H1 (cell line): Measurements from ENCODE around the gene ARHGAP26. TPM values are rescaled to one million over a fixed set of nuclear protein-coding genes. Genes with fewer than 3 reads are reported as not detected.
A peak's percentile ranks its signal among the peaks of the same experiment; 100 is the strongest.

Source experiments
- CTCF ChIA-PET: fragments of 300-600 bp; sonication (Branson Sonifier 250); formaldehyde crosslinking; loops from one replicate; lab custom pipeline; 2021; ENCODE audit not compliant: partially characterized antibody; lab: Charles Lee
- POLR2A ChIA-PET: fragments of 300-600 bp; sonication (Branson Sonifier 250); formaldehyde crosslinking; loops from one replicate; lab custom pipeline; 2021; ENCODE audit warnings: inconsistent platforms; ENCODE audit not compliant: partially characterized antibody; lab: Charles Lee
- DNase-seq, 2 experiments: peaks; one replicate each; pipeline versions ENCODE4 v3.0.0 to v3.0.0-alpha.2; 2010 to 2022; ENCODE audit warnings: low spot score in 2 of 2, low read depth in 1 of 2, mixed read lengths in 1 of 2
- FAIRE-seq: peaks from 2 replicates; lab custom pipeline; 2011; peaks lifted over from hg19 to GRCh38; lab: Jason Lieb, UNC
- H2AFZ ChIP-seq: 2 replicates; pipeline ENCODE4 v1.8.1; 2012; ENCODE audit warnings: low read length, inconsistent platforms
- H2AK5ac ChIP-seq: 2 replicates; pipeline ENCODE4 v1.6.1; 2013; ENCODE audit warnings: low read depth, low read length
- H2BK120ac ChIP-seq: replicated peaks from 2 replicates; pipeline ENCODE3; 2013; ENCODE audit warnings: low read depth, low read length, inconsistent platforms
- H2BK12ac ChIP-seq: 2 replicates; pipeline ENCODE4 v1.6.1; 2013; ENCODE audit warnings: low read depth, low read length
- H2BK15ac ChIP-seq: 2 replicates; pipeline ENCODE4 v1.6.1; 2013; ENCODE audit warnings: low read length
- H2BK20ac ChIP-seq: 2 replicates; pipeline ENCODE4 v1.6.1; 2013; ENCODE audit warnings: low read length
- H2BK5ac ChIP-seq: 2 replicates; pipeline ENCODE4 v1.6.1; 2013; ENCODE audit warnings: low read depth, low read length
- H3K14ac ChIP-seq: 2 replicates; pipeline ENCODE4 v1.6.1; 2013; ENCODE audit warnings: inconsistent platforms; ENCODE audit not compliant: insufficient read length
- H3K18ac ChIP-seq: 2 replicates; pipeline ENCODE4 v1.6.1; 2013; ENCODE audit warnings: low read length; ENCODE audit errors: extremely low read depth
- H3K23ac ChIP-seq: 2 replicates; pipeline ENCODE4 v1.6.1; 2013; ENCODE audit warnings: inconsistent platforms; ENCODE audit not compliant: insufficient read length
- H3K23me2 ChIP-seq: 2 replicates; pipeline ENCODE4 v1.6.1; 2013; ENCODE audit warnings: low read depth, low read length
- H3K27ac ChIP-seq: 2 replicates; pipeline ENCODE4 v1.6.1; 2011; ENCODE audit warnings: low read depth, low read length, inconsistent platforms
- H3K27me3 ChIP-seq, 4 experiments: replicated peaks in 1 of 4; 1 replicate in 1 of 4; 2 replicates in 3 of 4; pipeline versions ENCODE4 v1.6.1 to v1.8.1; 2011 to 2013; ENCODE audit warnings: low read length in 3 of 4, mild to moderate bottlenecking in 3 of 4, inconsistent platforms in 2 of 4, mixed read lengths in 2 of 4, moderate library complexity in 1 of 4; ENCODE audit not compliant: control insufficient read depth in 3 of 4, insufficient read depth in 3 of 4; ENCODE audit errors: extremely low read depth in 1 of 4
- H3K36me3 ChIP-seq, 4 experiments: 2 replicates each; pipeline versions ENCODE4 v1.6.1 to v1.8.1; 2011 to 2013; ENCODE audit warnings: mild to moderate bottlenecking in 4 of 4, low read length in 3 of 4, moderate library complexity in 2 of 4, control low read depth in 1 of 4, inconsistent platforms in 1 of 4; ENCODE audit not compliant: insufficient read depth in 4 of 4, control insufficient read depth in 2 of 4
- H3K4ac ChIP-seq: replicated peaks from 2 replicates; pipeline ENCODE3; 2013; ENCODE audit warnings: low read length, low read depth, mixed read lengths, inconsistent platforms; ENCODE audit not compliant: insufficient read length
- H3K4me1 ChIP-seq, 4 experiments: replicated peaks in 1 of 4; 1 replicate in 1 of 4; 2 replicates in 3 of 4; pipeline versions ENCODE4 v1.6.1 to v1.8.1; 2011 to 2013; ENCODE audit warnings: low read length in 3 of 4, inconsistent platforms in 2 of 4, mixed read lengths in 1 of 4; ENCODE audit not compliant: insufficient read depth in 4 of 4, control insufficient read depth in 3 of 4
- H3K4me2 ChIP-seq, 2 experiments: 2 replicates each; pipeline versions ENCODE4 v1.6.1 to v1.8.1; 2011 to 2013; ENCODE audit warnings: low read depth in 2 of 2, low read length in 2 of 2, control low read depth in 1 of 2, inconsistent platforms in 1 of 2, mild to moderate bottlenecking in 1 of 2; ENCODE audit not compliant: insufficient read depth in 1 of 2
- H3K4me3 ChIP-seq, 4 experiments: fragments of 200-600, 300-600 bp in 1 of 4; sonication (generic), shearing (Covaris generic), sonication (Bioruptor Twin) in 1 of 4; 2 replicates each; pipeline versions ENCODE4 v1.5.1 to v1.8.1; 2011 to 2016; ENCODE audit warnings: low read length in 4 of 4, low read depth in 3 of 4, control low read depth in 2 of 4, inconsistent platforms in 2 of 4, mild to moderate bottlenecking in 2 of 4, mixed read lengths in 1 of 4, moderate library complexity in 1 of 4; ENCODE audit not compliant: insufficient read depth in 2 of 4; ENCODE audit errors: extremely low read depth in 1 of 4
- H3K56ac ChIP-seq: replicated peaks from 2 replicates; pipeline ENCODE3; 2013; ENCODE audit warnings: low read depth, mild to moderate bottlenecking, mixed read lengths, low read length, inconsistent platforms; ENCODE audit not compliant: insufficient read length
- H3K79me1 ChIP-seq: 2 replicates; pipeline ENCODE4 v1.6.1; 2013; ENCODE audit warnings: low read depth, low read length, control low read depth
- H3K79me2 ChIP-seq, 2 experiments: 2 replicates each; pipeline versions ENCODE4 v1.6.1 to v1.8.1; 2012 to 2013; ENCODE audit warnings: low read length in 2 of 2, mild to moderate bottlenecking in 2 of 2, inconsistent platforms in 1 of 2; ENCODE audit not compliant: insufficient read depth in 2 of 2, control insufficient read depth in 1 of 2
- H3K9ac ChIP-seq, 4 experiments: replicated peaks in 1 of 4; 1 replicate in 1 of 4; 2 replicates in 3 of 4; pipeline versions ENCODE4 v1.6.1 to v1.8.1; 2011 to 2013; ENCODE audit warnings: low read depth in 3 of 4, low read length in 3 of 4, control low read depth in 2 of 4, mild to moderate bottlenecking in 2 of 4, moderate library complexity in 2 of 4, inconsistent platforms in 1 of 4; ENCODE audit errors: extremely low read depth in 1 of 4
- H3K9me3 ChIP-seq, 2 experiments: 2 replicates each; pipeline versions ENCODE4 v1.6.1 to v1.8.1; 2012 to 2013; ENCODE audit warnings: mild to moderate bottlenecking in 2 of 2, moderate library complexity in 2 of 2, control low read depth in 1 of 2, inconsistent platforms in 1 of 2, low read depth in 1 of 2, low read length in 1 of 2, mixed read lengths in 1 of 2; ENCODE audit not compliant: insufficient read depth in 2 of 2
- H4K20me1 ChIP-seq, 2 experiments: replicated peaks in 1 of 2; 2 replicates each; pipeline versions ENCODE3 to v1.8.1; 2011 to 2013; ENCODE audit warnings: inconsistent platforms in 2 of 2, low read length in 2 of 2, mild to moderate bottlenecking in 1 of 2; ENCODE audit not compliant: insufficient read depth in 2 of 2, control insufficient read depth in 1 of 2
- H4K5ac ChIP-seq: 2 replicates; pipeline ENCODE4 v1.6.1; 2013; ENCODE audit warnings: low read length, low read depth, mixed read lengths, inconsistent platforms; ENCODE audit not compliant: insufficient read length
- H4K8ac ChIP-seq: 2 replicates; pipeline ENCODE4 v1.8.0; 2013; ENCODE audit warnings: mild to moderate bottlenecking, moderate library complexity, low read length, inconsistent platforms; ENCODE audit not compliant: insufficient read depth; ENCODE audit errors: extremely low read depth
- H4K91ac ChIP-seq: replicated peaks from 2 replicates; pipeline ENCODE3; 2013; ENCODE audit warnings: low read length, mixed read lengths, inconsistent platforms; ENCODE audit not compliant: insufficient read length
- ASH2L ChIP-seq: fragments of 200-600, 300-600 bp; sonication (generic); IDR thresholded peaks from one replicate; pipeline ENCODE4 v1.7.1; 2017; ENCODE audit warnings: low read length
- EGR1 ChIP-seq: IDR thresholded peaks from 2 replicates; pipeline ENCODE4 v1.6.1; 2011; ENCODE audit warnings: low read depth, low read length, borderline replicate concordance
- EP300 ChIP-seq, 2 experiments: IDR thresholded peaks; 1 replicate in 1 of 2; 2 replicates in 1 of 2; pipeline ENCODE4 v1.6.1; 2011 to 2012; ENCODE audit warnings: low read depth in 2 of 2, low read length in 2 of 2, mild to moderate bottlenecking in 2 of 2, borderline replicate concordance in 1 of 2, inconsistent platforms in 1 of 2, moderate library complexity in 1 of 2
- RXRA ChIP-seq: IDR thresholded peaks from 2 replicates; pipeline ENCODE4 v1.6.1; 2011; ENCODE audit warnings: low read depth, mild to moderate bottlenecking, low read length, moderate library complexity; ENCODE audit not compliant: insufficient read depth
- WGBS, 2 experiments: shearing (Covaris generic) in 1 of 2; methylation state at CpG; one replicate each; pipeline versions ENCODE4 v1.1.6 to v1.1.7; 2013 to 2015; ENCODE audit warnings: low lambda C conversion rate in 2 of 2, mixed read lengths in 2 of 2, inconsistent platforms in 1 of 2, low coverage in 1 of 2, missing lambda C conversion rate in 1 of 2; ENCODE audit not compliant: insufficient replicate concordance in 2 of 2, insufficient coverage in 1 of 2, insufficient read length in 1 of 2; ENCODE audit errors: extremely low coverage in 1 of 2, missing lambda C conversion rate in 1 of 2; 5-methylcytosine and 5-hydroxymethylcytosine counted together
- polyA plus RNA-seq, 7 experiments: library from polyadenylated mRNA; depleted of rRNA in 3 of 7; stranded (reverse) in 5 of 7; unstranded in 2 of 7; fragments of >200 nt in 5 of 7; fragments of 200-250 nt in 2 of 7; gene quantifications; 1 replicate in 5 of 7; 2 replicates in 1 of 7; 4 replicates in 1 of 7; pipeline versions ENCODE4 v1.2.1 to v1.2.3, GENCODE V29; 2011 to 2013; ENCODE audit warnings: missing spikeins in 2 of 7, mixed read lengths in 2 of 7
- total RNA-seq: library from RNA; stranded (reverse); fragmentation: NEBNext Ultra II Directional; extraction: Animal tissue kit (Norgen Biotek cat#: 25700); gene quantifications from 2 replicates; pipeline ENCODE4 v1.2.1, GENCODE V29; 2021

The ARHGAP26 gene
- total and polyA plus RNA-seq, 2 of the 8 experiments (the other 6 are each of a cell fraction or from before 2014, with no cell fraction given): 7.1 to 24.8 TPM

DNA sequence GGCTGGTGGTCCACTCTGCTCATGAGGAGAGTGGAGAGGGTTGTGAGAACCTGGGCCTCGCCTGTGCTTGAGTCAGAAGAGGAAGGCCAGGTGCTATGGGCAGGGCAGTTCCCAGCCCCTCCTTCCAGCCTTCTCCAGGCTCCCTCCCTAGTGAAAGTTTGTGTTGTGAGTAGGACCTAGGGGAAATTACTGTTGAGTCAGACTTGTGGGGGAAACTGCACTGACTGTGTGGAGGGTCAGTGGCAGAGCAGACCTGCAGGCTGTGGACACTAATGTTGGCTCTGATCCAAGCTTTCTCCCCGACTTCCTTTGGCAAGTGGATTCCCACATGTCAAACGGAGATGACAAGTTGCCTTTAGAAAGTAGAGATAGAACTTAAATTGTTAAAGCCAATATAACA, 102.6 kb downstream of the ARHGAP26 start:
- no peak overlapping the region for H3K18ac ChIP-seq
- no peak overlapping the region for H3K27ac ChIP-seq
- H3K4ac ChIP-seq: no peak overlapping the region
- H2AFZ ChIP-seq: no peak overlapping the region
- H4K91ac ChIP-seq: no peak overlapping the region
- H3K9me3 ChIP-seq: no peaks in the 10 kb centered on the region
- no peak overlapping the region for H3K4me2 ChIP-seq
- H4K8ac ChIP-seq: no peak overlapping the region
- H3K23ac ChIP-seq: no peak overlapping the region
- peak overlapping the region; percentile 47; the same call in 1 of the 2 replicates for H2BK5ac ChIP-seq
- 0 out of 2 replicates have a peak overlapping the region, but pooled peaks have one; percentile 6 for H2BK12ac ChIP-seq
- H3K4me1 ChIP-seq: peaks cover 0 to 3% (median 2%) of the 10 kb centered on the region in 4 experiments; a peak in 4 of 7 replicates
- no peak for DNase-seq
- H3K4me3 ChIP-seq: no peak overlapping the region
- H3K23me2 ChIP-seq: no peaks in the 10 kb centered on the region
- H2BK15ac ChIP-seq: no peak overlapping the region
- H3K56ac ChIP-seq: no peak overlapping the region
- H3K79me1 ChIP-seq: peaks cover 8% of the 10 kb centered on the region
- H2AK5ac ChIP-seq: no peak overlapping the region
- H3K36me3 ChIP-seq: no peaks in the 10 kb centered on the region
- 75% methylated on average over 3 of the region's 3 CpGs; no CpG with 5 or more reads in 1 of the 2 experiments for WGBS, 2 experiments
- H2BK20ac ChIP-seq: 0 out of 2 replicates have a peak overlapping the region, but pooled peaks have one; percentile 40
- no peaks in the 10 kb centered on the region for H4K20me1 ChIP-seq
- no peak overlapping the region for H3K9ac ChIP-seq
- H4K5ac ChIP-seq: no peak overlapping the region
- FAIRE-seq: no peak
- peaks cover under 1 to 7% of the 10 kb centered on the region in 2 experiments; a peak in 3 of 4 replicates for H3K79me2 ChIP-seq
- H2BK120ac ChIP-seq: no peak overlapping the region
- POLR2A ChIA-PET: no interaction called here
- no peaks in the 10 kb centered on the region for H3K27me3 ChIP-seq
- H3K14ac ChIP-seq: no peak overlapping the region
- CTCF ChIA-PET: interaction anchor here (0.6 to 26.2 kb wide), 9 partner anchors 9 to 291 kb away, joined by 3 to 632 read pairs (median 15); partner anchors contain the start of gene ARHGAP26
- TF ChIP-seq RXRA (no peak), EGR1 (peak; percentile 51; the same call in 1 of the 2 replicates), ASH2L (peak; percentile 31), EP300 (IDR thresholded peaks at IDR 0.05; ENCODE audit: borderline replicate concordance in 1 of 2, low read depth in 2 of 2, low read length in 2 of 2) (no peak)
